COR-L47 (cell line): ENCODE data around the gene MBL2.
A peak's percentile ranks its signal among the peaks of the same experiment; 100 is the strongest.

Source experiments
- DNase-seq: peaks from one replicate; lab custom pipeline; 2025; lab: John Stamatoyannopoulos, UW

The MBL2 gene

DNA sequence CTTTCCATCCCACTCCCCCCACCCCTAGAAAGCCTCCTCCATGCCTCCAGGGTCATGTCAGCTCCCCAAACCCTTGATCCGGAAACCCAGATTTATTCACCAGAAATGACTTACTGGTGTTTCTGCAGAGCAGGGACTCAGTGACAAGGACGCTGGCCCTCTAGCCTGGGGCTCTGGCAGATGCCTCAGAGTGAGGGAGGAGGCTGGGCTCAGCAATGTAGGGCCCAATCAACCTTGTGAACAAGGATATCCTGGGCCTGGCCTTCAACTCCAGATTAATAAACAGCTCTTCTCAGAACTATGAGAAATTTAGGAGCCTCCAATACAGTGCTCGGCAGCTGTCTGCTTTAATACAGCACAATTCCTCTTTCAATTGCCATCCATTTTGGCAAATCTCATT is at the start of gene MBL2:
TSS of gene MBL2 (minus strand) at position 162 of the 400 bp plus-strand sequence. CDS start 1,149 bp downstream, outside the sequence.
- no peak for DNase-seq

DNA sequence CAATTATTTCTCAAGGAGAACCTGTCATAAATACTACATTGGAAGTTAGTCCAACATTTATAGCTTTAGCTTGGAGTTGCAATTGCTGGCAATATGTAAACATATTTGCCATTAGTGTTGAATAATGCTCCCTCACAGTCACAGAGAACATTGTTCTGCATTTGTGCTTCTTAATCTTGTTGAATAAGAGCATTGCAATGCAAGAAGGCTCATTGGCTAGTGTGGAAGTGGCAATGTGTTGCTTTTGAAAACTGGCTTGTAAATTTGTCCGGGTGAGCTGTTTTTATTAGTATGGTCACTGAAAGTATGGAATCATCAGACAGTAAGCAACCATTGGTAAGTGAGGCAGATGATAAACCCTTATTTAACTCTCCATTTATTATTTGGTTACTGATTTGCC is 47.7 kb upstream of the MBL2 start:
- no peak for DNase-seq

- peak; percentile 37 for DNase-seq
These were observed 45.4 kb upstream of the MBL2 start for GRCh38 chr10:52818019-52818418.

- DNase-seq, result no peak
These were observed 41.9 kb upstream of the MBL2 start for GRCh38 chr10:52814506-52814905.

DNA sequence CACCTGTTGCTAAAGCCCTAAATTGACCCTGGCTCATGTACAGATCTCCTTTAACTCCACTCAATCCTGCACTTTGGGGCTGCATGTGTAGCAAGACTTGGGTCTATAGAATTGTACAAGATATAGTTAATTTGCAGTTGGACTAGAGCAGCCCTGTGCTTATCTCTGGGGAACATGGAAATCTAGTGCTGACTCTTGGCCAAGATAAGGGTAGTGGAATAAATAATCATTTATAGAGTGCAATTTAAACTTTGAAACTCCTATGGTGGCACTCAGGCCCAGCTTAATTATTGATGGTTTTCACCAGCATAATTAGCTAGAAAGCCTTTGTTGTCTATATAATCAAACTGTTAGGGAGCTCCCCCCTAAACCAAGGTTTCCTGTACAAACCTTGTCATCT is 39.2 kb upstream of the MBL2 start:
- no peak for DNase-seq

DNA sequence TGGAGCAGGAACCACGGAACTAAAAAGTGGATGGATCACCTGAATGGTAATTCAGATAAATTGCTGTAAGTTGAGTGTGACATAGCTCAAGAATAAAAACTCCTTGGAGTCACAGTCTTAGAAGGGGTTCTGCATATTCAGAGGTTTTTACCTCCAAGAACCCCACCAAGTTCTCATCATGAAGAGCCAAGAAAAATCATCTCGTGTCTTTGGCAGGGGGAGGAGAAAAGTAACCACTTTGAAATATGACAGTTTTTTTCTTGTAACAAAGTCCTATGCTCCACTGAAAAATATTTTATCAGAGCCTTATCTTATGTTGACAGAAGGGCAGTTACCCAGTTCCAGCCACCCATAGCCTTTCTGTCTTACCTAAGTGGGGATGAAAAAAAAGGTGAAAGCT is 38.2 kb upstream of the MBL2 start:
- no peak for DNase-seq

GRCh38 chr10:52807803-52808202 is 35.2 kb upstream of the MBL2 start:
- no peak for DNase-seq

DNA sequence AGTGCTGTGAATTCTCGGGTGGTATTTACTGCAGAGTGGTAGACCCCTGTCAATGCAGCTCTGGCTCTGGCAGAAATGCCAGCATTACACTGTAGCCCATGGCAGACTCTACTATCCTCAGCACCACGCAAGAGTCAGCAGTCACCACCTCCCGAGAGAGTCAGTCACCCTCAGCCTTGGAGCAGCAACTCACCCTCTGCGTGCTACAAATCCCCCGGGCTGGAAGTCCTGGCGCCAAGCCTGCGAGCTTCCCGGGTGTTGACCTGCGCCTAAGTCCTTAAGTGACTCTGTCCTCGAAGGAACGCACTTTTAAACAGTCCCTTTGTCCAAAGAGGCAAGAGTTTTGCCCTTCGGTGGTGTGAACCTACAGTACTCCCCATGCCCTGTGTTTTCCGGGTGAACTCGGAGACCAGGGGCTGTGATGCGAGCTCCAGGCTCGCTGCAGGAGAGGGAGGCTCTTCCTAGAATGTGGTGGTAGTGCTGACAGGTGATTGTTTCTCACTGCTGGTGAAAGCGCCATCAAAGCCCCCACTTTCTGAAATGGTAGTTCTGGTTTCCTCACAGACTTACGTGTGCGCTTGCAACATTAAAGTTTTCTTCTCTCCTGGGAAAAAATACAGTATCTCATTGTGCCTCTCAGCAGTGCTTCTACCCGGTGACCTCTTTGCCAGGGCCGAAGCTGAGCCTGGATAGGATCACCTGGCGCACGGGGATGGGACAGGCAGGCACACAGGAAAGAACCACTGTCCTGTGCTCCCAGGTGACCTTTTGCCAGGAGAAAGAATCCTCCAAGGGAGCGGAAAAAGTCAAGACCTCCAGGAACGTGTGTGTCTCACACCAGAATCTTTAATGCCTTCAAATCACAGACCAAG is 33.1 kb upstream of the MBL2 start:
- DNase-seq, result no peak

GRCh38 chr10:52801947-52802346 is 29.4 kb upstream of the MBL2 start:
- no peak for DNase-seq

DNA sequence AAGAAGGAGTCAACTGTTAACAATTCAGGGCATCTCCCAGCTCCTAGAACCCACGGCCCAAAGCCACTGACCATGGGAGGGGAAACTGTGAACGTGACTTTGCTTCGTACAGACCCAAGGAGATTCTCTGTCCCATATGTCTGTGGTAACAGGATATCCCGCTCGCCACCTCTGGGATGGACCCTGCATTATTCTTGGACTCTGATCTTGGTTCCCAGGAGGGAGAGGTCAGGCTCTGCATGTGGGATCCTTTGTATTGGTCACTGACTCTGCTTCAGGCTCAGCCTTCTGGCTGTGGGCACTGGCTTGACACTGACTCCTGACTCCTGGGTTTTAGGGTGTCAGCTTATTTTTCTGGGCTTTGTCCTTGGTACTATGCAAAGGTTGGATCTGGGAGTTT is 13.5 kb upstream of the MBL2 start:
- no peak for DNase-seq

DNA sequence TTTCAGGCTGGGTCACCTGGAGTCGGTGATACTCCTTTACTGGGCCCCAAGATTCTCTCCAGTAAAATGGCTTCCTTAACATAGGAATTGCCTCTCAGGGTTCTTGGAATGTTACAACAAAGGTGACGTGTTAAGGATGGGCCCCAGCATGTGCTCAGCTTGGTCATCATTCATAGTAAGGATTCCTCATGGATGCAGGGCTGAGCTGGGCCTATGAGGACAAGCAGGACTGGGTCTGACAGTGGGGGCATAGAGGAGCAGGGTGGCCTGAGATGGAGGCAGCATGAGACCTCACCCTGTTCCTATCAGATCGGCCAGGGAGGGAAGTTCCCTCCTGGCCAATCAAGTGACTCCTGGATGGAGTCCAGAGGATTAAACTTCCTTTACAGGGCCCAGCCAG is 12.8 kb upstream of the MBL2 start:
- DNase-seq, result no peak

- no peak for DNase-seq
These were observed 11.1 kb upstream of the MBL2 start for GRCh38 chr10:52783726-52784125.

DNA sequence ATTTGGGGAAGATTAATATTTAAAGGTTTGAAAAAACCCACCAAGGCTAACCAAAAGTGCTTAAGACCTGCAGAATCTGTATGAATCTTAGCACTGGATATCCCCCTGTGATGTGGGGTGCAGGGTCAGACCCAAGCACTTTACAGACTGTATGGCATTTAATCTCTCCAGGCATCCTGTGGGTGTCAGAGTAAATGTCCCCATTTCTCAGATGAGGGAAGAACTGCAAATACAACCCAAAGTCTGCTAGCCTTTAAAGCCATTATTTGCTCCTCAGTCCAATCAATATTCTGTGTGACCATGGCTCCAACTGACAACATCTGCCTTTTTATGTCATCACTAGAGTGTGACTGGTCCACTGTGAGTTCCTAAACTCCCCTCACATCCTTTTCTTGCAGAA is 10.0 kb upstream of the MBL2 start:
- DNase-seq, result no peak

DNA sequence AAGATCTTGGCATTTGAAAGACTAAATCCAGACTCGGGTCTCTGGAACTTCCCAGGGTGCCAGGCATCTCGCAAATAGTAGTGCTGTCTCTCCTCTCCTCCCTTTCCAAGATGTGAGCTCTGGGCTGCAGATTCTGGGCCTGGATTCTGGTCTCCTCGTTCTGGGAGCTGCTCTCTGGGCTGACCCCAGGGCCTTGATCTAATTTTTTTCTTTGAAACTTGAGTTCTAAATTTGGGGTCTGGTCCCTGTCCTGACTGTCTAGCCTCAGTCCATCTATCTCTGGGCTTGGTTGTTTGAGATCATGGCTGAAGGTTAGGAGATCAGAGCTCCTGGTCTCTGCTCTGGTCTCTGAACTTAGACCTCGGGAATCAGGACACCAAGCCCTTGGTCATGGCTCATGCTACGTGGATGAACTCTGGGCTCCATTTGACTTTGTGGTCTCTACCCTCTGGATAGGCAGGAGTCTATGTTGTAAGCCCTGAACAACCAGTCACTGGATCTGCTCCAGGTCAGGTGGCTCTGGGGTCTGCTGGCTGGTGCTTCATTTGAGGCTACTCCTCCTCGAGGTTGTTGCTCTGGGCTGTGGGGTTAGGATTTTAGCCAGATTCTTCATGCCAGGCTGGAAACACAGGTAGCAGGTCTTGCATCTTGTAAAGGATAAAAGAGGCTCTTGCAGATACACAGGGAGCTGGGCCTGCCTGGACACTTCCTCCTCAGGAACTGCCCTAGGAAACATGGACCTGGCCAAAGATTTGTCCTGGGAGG is 8.0 kb upstream of the MBL2 start:
- DNase-seq, result no peak

GRCh38 chr10:52779541-52780390 is 7.2 kb upstream of the MBL2 start:
- DNase-seq, result no peak

DNA sequence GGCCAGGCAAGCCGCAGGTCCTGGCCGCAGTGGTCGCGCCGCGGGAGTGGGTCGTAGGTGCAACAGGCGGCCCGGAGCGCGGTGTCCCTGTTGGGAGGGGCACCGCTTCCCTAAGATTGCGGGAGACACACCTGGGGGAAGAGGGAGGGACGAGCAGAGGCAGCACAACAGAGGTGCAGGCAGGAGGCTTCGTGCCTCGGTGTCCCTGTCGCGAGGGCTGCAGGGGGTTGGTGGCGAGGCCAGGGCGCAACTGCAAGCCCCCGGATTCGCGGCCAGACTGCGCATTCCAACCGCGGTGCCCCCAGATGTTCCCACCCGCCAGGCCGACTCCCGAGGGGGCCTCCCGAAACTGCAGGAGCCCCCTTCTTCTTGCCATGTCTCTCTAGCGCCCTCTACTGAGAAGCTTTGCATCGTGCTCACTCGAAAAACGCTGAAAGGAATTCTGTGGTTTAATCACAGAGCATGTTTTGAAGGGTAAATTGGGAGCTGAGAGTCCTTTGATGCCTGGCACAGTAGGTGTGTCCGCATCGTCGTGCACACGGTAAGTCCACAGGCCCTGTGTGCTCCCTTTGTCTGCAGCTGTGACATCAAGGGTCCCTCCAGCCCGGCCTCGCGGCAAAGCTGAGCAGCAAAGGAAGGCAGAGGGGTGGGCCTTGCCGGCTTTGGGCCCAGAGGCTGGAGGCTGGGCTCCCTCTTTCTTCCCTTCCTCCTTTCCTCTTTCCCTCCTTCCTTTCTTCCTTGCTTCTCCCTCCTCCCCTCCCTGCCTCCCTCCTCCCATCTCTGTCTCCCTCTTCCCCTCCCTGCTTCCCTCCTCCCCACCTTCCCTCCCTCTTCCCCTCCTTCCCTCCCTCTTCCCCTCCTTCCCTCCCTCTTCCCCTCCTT is 6.2 kb upstream of the MBL2 start:
- DNase-seq, result no peak

GRCh38 chr10:52777414-52777813 is 4.8 kb upstream of the MBL2 start:
- DNase-seq, result no peak

GRCh38 chr10:52776471-52776903 is 3.9 kb upstream of the MBL2 start:
- no peak for DNase-seq

DNA sequence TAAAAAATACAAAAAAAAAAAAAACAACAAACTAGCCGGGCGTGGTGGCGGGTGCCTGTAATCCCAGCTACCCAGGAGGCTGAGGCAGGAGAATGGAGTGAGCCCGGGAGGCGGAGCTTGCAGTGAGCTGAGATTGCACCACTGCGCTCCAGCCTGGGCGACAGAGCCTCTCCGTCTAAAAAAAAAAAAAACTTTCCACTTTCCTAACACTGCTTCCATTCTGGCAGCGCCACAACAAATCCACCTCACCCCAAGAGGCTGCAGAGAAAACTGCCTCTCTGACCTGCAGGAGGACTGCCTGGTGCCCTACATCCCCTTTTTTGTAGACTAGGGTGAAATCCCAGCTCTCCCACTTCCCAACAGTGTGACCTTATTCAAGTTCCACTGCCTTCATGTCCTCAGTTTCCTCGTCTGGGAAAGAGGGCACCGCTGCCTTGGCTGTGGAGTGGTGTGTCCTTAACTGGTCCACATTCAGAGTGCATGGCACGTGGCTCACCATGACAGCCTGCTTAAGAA is 2.6 kb upstream of the MBL2 start:
- no peak for DNase-seq

GRCh38 chr10:52774600-52775106 is 2.1 kb upstream of the MBL2 start:
- no peak for DNase-seq

DNA sequence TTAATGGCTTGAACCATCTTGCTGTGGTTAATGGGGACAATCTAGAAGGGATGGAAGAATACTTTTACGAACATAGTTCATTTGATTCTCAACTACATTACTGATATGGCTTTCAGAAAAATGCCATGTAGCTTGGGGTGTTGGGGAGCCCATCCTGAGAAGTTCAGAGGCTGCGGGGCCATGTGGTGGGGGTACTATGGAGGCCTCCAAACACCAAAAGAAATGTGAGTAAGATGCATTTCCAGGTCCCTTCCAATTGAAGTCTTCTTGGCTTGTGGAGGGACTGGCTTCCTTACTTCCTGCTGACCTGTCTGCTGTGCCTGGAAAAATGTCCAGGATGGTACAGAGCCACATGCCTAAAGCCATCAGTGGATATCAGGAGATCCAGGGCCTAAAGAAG is 1.6 kb upstream of the MBL2 start:
- no peak for DNase-seq
